ENCODE results near the gene SFXN4. TPM values are rescaled to one million over a fixed set of nuclear protein-coding genes. Genes with fewer than 3 reads are reported as not detected.

Gene SFXN4
- total RNA-seq, 1 experiment from 2014 or later = 21.9 TPM

DNA sequence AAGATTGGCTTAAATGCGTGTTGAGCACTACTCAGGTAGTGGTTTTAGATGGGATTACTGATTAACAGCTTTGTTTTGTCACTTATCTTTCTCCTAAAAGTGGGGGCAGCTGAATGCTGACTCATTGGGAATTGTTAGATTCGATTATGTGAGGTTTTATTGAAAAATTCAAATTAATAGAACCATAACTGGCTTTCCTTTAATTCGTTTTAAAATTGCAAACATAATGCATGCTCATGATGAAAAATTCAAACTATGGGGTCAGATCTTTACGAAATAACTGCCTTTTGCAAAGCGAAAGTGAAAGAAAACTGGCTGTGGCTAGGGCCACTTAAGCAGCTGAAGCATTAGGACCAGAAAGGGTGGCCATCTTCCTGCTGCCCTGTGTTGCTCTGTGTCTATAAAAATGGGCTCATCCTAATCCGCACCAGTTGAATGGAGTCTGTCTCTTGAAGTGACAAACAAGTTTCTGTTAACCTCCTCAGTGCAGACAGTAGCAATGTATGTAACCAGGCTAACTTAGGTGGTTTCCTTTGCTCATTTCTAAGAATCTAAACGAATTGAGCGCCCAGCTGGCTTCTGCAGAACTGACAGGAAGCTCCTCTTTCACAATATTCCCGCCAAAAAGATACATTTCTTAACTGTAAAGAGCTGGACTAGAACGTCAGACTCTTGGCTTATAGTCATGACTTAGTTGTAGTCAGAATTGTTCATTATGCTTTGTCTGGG, 33.8 kb downstream of the SFXN4 start:
- H2AFZ ChIP-seq (ENCODE audit: low read length) = no peak overlapping the region
- no peak overlapping the region for H3K9ac ChIP-seq (ENCODE audit: extremely low read depth, insufficient read length, low read length)
- H3K4me1 ChIP-seq (ENCODE audit: insufficient read depth, low read length) = no peaks in the 10 kb centered on the region
- H3K27ac ChIP-seq (ENCODE audit: insufficient read length, low read depth, low read length) = no peak overlapping the region
- H3K4me3 Mint-ChIP-seq = no peak overlapping the region
- H2BK15ac ChIP-seq (ENCODE audit: low read depth, low read length) = no peak overlapping the region
- DNase-seq = no peak
- no peaks in the 10 kb centered on the region for H3K4me1 Mint-ChIP-seq
- H4K8ac ChIP-seq (replicated peaks; ENCODE audit: insufficient read length, low read depth, low read length) = no peak overlapping the region
- H3K27me3 Mint-ChIP-seq (ENCODE audit: low read depth) = no peaks in the 10 kb centered on the region
- H3K56ac ChIP-seq (ENCODE audit: insufficient read length, low read depth, low read length) = no peak overlapping the region
- WGBS (ENCODE audit: extremely low coverage, insufficient read length, low lambda C conversion rate) = no CpG with 5 or more reads among the region's 10 CpGs
- H4K91ac ChIP-seq (ENCODE audit: insufficient read length, low read depth, low read length) = no peak overlapping the region
- no peak overlapping the region for H3K14ac ChIP-seq (ENCODE audit: insufficient read depth, low read length)
- H3K79me1 ChIP-seq (ENCODE audit: insufficient read depth, low read depth, low read length, poor library complexity, severe bottlenecking) = no peaks in the 10 kb centered on the region
- TF ChIP-seq, protein P1, sequence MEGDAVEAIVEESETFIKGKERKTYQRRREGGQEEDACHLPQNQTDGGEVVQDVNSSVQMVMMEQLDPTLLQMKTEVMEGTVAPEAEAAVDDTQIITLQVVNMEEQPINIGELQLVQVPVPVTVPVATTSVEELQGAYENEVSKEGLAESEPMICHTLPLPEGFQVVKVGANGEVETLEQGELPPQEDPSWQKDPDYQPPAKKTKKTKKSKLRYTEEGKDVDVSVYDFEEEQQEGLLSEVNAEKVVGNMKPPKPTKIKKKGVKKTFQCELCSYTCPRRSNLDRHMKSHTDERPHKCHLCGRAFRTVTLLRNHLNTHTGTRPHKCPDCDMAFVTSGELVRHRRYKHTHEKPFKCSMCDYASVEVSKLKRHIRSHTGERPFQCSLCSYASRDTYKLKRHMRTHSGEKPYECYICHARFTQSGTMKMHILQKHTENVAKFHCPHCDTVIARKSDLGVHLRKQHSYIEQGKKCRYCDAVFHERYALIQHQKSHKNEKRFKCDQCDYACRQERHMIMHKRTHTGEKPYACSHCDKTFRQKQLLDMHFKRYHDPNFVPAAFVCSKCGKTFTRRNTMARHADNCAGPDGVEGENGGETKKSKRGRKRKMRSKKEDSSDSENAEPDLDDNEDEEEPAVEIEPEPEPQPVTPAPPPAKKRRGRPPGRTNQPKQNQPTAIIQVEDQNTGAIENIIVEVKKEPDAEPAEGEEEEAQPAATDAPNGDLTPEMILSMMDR (conservative IDR thresholded peaks at IDR 0.05) = no peak
- no peak overlapping the region for H2BK5ac ChIP-seq (ENCODE audit: insufficient read length, low read length)
- no peaks in the 10 kb centered on the region for H3K23me2 ChIP-seq (ENCODE audit: insufficient read length, low read depth, low read length, poor library complexity, severe bottlenecking)
- H2BK120ac ChIP-seq (ENCODE audit: low read depth, low read length, poor library complexity, severe bottlenecking) = no peak overlapping the region
- H3K9me3 ChIP-seq (ENCODE audit: control insufficient read depth, low read depth, low read length) = no peaks in the 10 kb centered on the region
- H3K27ac Mint-ChIP-seq = peak overlapping the region in 1 of 3 experiments; percentile 66; a peak in 2 of 7 replicates
- H3K18ac ChIP-seq (ENCODE audit: insufficient read length, low read depth, low read length) = no peak overlapping the region
- no peak overlapping the region for H3T11ph ChIP-seq (ENCODE audit: low read length)
- H3K27me3 ChIP-seq (ENCODE audit: insufficient read depth, low read length) = no peaks in the 10 kb centered on the region
- H3K9me3 Mint-ChIP-seq = no peaks in the 10 kb centered on the region
- peaks cover 33 to 70% (median 60%) of the 10 kb centered on the region in 3 experiments for H3K36me3 Mint-ChIP-seq (ENCODE audit: insufficient read depth in 1 of 3, low read depth in 3 of 3)
- no peak overlapping the region for H3K4ac ChIP-seq (ENCODE audit: low read depth, low read length)
- no peaks in the 10 kb centered on the region for H4K20me1 ChIP-seq (ENCODE audit: control insufficient read depth, insufficient read depth, insufficient read length)
- no peak overlapping the region for H2AK5ac ChIP-seq (ENCODE audit: insufficient read length, low read length)
- H2BK20ac ChIP-seq (ENCODE audit: low read depth, low read length, poor library complexity, severe bottlenecking) = no peak overlapping the region
- no peak overlapping the region for H2BK12ac ChIP-seq (ENCODE audit: insufficient read length, low read depth, low read length)
- H3K4me2 ChIP-seq (ENCODE audit: insufficient read depth, insufficient read length, low read length) = no peak overlapping the region
- no peaks in the 10 kb centered on the region for H3K79me2 ChIP-seq (ENCODE audit: insufficient read depth, low read length)
- no peak overlapping the region for H4K5ac ChIP-seq (ENCODE audit: insufficient read length, low read depth, low read length)
- no peak overlapping the region for H3K23ac ChIP-seq (ENCODE audit: insufficient read length, low read depth, low read length)

Data from H9 (cell line).